Measurements from ENCODE around the gene TEX50.

TEX50 gene

GRCh38 chr1:173669491-173669941 lies 34.4 kb downstream of the TEX50 start, which contains the start of gene ANKRD45:
ANKRD45 (minus strand) TSS chr1:173669851; CDS start chr1:173659418, 10,433 bp downstream.
- TF ChIP-seq RAD21 (IDR thresholded peaks at IDR 0.05; ENCODE audit: low read depth) = no peak
- no peak for TF ChIP-seq EP300 (IDR thresholded peaks at IDR 0.05; ENCODE audit: borderline replicate concordance)
- no peak for TF ChIP-seq REST (IDR thresholded peaks at IDR 0.05; ENCODE audit: low read depth)
- no peak for TF ChIP-seq USF1 (IDR thresholded peaks at IDR 0.05)
- no peak for TF ChIP-seq TEAD4 (IDR thresholded peaks at IDR 0.05)
- no peak for TF ChIP-seq EGR1 (IDR thresholded peaks at IDR 0.05)
- no peak for TF ChIP-seq NFIC (IDR thresholded peaks at IDR 0.05)
- no peak for TF ChIP-seq TCF12 (IDR thresholded peaks at IDR 0.05; ENCODE audit: low read depth)
- TF ChIP-seq CREB1 (IDR thresholded peaks at IDR 0.05; ENCODE audit: low read depth) = no peak
- no peak for TF ChIP-seq TAF1 (IDR thresholded peaks at IDR 0.05; ENCODE audit: low read depth)

- TF ChIP-seq ZBTB7A (IDR thresholded peaks at IDR 0.05; ENCODE audit: low read depth) (no peak), MAX (IDR thresholded peaks at IDR 0.05) (no peak), CEBPB (IDR thresholded peaks at IDR 0.05) (no peak), TEAD4 (IDR thresholded peaks at IDR 0.05) (no peak), TCF12 (IDR thresholded peaks at IDR 0.05; ENCODE audit: low read depth) (no peak), EGR1 (IDR thresholded peaks at IDR 0.05) (no peak), FOXM1 (IDR thresholded peaks at IDR 0.05; ENCODE audit: borderline replicate concordance, low read depth) (no peak), USF1 (IDR thresholded peaks at IDR 0.05) (no peak), NFIC (IDR thresholded peaks at IDR 0.05) (no peak), TAF1 (IDR thresholded peaks at IDR 0.05; ENCODE audit: low read depth) (no peak), REST (IDR thresholded peaks at IDR 0.05; ENCODE audit: low read depth) (no peak), YY1 (IDR thresholded peaks at IDR 0.05; ENCODE audit: low read depth) (no peak), CREB1 (IDR thresholded peaks at IDR 0.05; ENCODE audit: low read depth) (no peak), EP300 (IDR thresholded peaks at IDR 0.05; ENCODE audit: borderline replicate concordance) (no peak), RAD21 (IDR thresholded peaks at IDR 0.05; ENCODE audit: low read depth) (no peak)
These were observed 47.0 kb downstream of the TEX50 start for GRCh38 chr1:173682184-173682583.

All from Ishikawa (cell line).